PFSK-1 (cell line): ENCODE data around the gene TTC38.
A peak's percentile ranks its signal among the peaks of the same experiment; 100 is the strongest.

Source experiments
- FOXP2 ChIP-seq: optimal IDR thresholded peaks from 2 replicates; pipeline ENCODE3; 2011; ENCODE audit warnings: borderline replicate concordance, control low read depth, inconsistent platforms; ENCODE audit not compliant: insufficient read depth; ENCODE audit errors: extremely low read length, extremely low read depth
- POLR2AphosphoS5 ChIP-seq: IDR thresholded peaks from 2 replicates; pipeline ENCODE4 v1.6.1; 2012; ENCODE audit warnings: low read depth, mild to moderate bottlenecking, control low read depth, low read length, moderate library complexity
- REST ChIP-seq, 2 experiments: IDR thresholded peaks; 2 replicates each; pipeline versions ENCODE4 v1.6.1 to v1.8.0; 2011 to 2012; ENCODE audit warnings: low read depth in 2 of 2, low read length in 2 of 2, control low read depth in 1 of 2, inconsistent platforms in 1 of 2, mild to moderate bottlenecking in 1 of 2, moderate library complexity in 1 of 2; ENCODE audit not compliant: insufficient read depth in 1 of 2
- SIN3A ChIP-seq: IDR thresholded peaks from 2 replicates; pipeline ENCODE4 v1.6.1; 2012; ENCODE audit warnings: mild to moderate bottlenecking, low read length, moderate library complexity, borderline replicate concordance; ENCODE audit not compliant: insufficient read depth
- TAF1 ChIP-seq: IDR thresholded peaks from 2 replicates; pipeline ENCODE4 v1.6.1; 2012; ENCODE audit warnings: low read length, control low read depth, borderline replicate concordance; ENCODE audit not compliant: insufficient read depth

TTC38 gene

GRCh38 chr22:46245511-46245910 lies 22.3 kb upstream of the TTC38 start:
- TF ChIP-seq REST (IDR thresholded peaks at IDR 0.05; ENCODE audit: insufficient read depth in 1 of 2, low read depth in 2 of 2, low read length in 2 of 2) (no peak), FOXP2 (no peak), TAF1 (no peak), POLR2AphosphoS5 (no peak), SIN3A (no peak)

GRCh38 chr22:46246178-46246577 lies 21.6 kb upstream of the TTC38 start:
- TF ChIP-seq POLR2AphosphoS5, result no peak
- TF ChIP-seq TAF1, result no peak
- TF ChIP-seq FOXP2, result no peak
- TF ChIP-seq SIN3A, result no peak
- TF ChIP-seq REST (IDR thresholded peaks at IDR 0.05; ENCODE audit: insufficient read depth in 1 of 2, low read depth in 2 of 2, low read length in 2 of 2), result no peak

GRCh38 chr22:46247443-46247975 lies 20.3 kb upstream of the TTC38 start:
- TF ChIP-seq SIN3A (no peak), FOXP2 (no peak), POLR2AphosphoS5 (no peak), TAF1 (no peak), REST (IDR thresholded peaks at IDR 0.05; ENCODE audit: insufficient read depth in 1 of 2, low read depth in 2 of 2, low read length in 2 of 2) (no peak)

GRCh38 chr22:46250035-46250782 lies 17.6 kb upstream of the TTC38 start, which contains the start of gene CDPF1:
TSS of gene CDPF1 (minus strand) at chr22:46250293. CDS start at chr22:46248284, 2,009 bp downstream.
- TF ChIP-seq TAF1 (peak; percentile 76), FOXP2 (peak; percentile 85), POLR2AphosphoS5 (peak; percentile 84), SIN3A (no peak), REST (IDR thresholded peaks at IDR 0.05; ENCODE audit: insufficient read depth in 1 of 2, low read depth in 2 of 2, low read length in 2 of 2) (peak in 1 of 2 experiments; percentile 32; a peak in 1 of 4 replicates)
